Activated CD8-positive, alpha-beta memory T cell treated with anti-CD3 and anti-CD28 coated beads, Interleukin-2, amount 50 U/mL, for 24 hours (primary cell): ENCODE results near the gene UBASH3B.
"Not testable (repeated sequence)": the region's sequence is repeated elsewhere in the genome, so short reads cannot be mapped to it uniquely, and the experiment has no call there.

Source experiments
- DNase-seq: peaks from one replicate; pipeline ENCODE4 v3.0.0-alpha.2; 2020; ENCODE audit errors: extremely low read depth

The UBASH3B gene

DNA sequence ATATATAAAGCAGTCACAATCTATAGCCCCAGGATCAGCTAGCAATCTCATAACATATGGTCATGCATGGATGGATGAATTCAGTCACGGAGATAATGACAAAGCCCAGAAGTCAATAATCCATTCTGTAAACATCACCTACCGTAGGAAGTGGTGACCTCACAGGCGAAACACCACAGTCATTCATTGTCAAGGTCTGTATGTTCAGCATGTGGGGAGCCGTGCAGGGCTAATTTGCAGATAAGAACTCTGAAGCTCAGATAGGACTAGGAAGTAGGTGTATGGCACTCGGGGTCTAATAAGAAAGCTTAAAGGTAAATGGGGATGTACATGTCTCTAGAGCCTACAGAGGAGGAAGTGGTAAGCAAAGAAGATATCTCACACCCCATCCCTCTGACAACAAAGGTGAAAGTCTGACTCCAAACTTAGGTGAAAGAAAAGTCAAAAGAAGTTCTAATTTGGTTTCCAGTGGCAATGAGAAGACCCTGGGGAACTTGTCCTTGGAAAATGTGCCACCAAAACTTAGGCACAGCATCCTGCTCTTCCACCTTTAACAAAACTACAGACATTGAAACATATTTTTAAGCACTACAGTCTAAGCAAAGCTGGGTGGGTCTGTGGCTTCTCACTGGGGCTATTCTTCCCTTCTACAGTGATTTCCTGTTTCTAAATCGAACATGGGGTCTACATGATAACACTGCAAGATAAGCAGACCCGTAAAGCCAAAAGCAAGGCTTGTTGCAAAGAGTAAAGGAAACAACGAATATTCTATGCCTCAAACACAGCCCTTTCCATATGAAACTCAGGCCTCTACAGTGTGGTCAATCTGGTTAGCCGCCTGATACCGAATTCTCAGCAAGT, 188.0 kb downstream of the UBASH3B start:
- peak; percentile 24 for DNase-seq

DNA sequence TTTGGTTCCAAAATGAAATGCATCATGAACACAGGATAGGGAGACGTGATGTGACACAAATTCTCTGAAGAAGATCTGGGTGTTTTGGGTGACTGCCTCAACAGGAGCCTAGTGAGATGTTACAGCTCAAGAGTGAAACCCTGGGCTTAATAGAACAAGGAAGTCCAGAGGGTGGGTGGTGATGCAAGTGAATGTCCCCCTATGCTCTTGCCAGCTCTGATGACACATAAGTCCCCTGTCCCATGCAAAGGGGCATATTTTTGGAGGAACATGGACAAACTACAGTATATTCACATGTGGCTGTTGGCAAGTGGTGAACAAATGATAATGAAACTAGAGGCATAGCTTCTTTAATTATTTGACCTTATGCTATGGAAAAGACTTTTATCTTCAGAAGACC, 191.9 kb downstream of the UBASH3B start:
- DNase-seq = no peak

DNA sequence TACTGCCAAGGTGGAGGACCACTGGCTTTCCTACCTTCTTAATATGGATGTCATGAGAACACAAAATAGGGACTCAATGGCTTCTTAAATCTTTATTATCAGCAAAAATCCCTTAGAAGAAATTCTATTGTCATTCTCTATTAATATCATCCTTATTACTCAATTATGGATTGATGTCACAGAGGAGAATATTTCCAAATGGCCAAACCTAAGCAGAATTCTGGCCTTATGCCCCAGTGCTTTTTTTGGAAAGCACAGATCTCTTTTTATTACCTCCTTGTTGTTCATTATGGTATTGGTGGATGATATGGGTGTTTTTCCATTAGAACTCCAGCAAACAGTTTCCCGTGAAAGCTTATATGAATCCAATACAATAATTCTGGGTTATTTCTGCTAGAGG, 192.7 kb downstream of the UBASH3B start:
- DNase-seq = no peak

DNA sequence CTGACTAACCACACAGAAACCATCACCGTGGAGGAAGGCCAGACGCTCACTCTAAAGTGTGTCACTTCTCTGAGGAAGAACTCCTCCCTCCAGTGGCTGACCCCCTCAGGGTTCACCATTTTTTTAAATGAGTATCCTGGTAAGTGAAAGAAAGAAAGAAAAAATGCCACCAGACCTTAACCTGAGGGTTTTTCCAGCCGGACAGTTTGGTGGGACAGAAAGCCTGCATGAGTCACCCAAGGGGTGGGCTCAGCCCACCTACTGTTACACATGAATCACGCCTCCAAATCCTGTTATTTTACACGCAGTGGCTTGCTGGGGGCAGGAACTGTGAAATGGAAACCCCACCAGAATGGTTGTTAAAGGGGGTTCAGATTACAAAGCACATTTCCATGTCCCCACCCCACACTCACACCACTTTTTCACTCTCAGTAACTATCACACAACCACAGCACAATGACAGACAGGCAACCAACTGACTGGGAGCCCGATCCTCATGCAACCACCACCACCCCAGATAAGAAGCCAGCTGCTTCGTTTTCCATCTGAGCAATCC, 194.6 kb downstream of the UBASH3B start:
- peak; percentile 43 for DNase-seq

DNA sequence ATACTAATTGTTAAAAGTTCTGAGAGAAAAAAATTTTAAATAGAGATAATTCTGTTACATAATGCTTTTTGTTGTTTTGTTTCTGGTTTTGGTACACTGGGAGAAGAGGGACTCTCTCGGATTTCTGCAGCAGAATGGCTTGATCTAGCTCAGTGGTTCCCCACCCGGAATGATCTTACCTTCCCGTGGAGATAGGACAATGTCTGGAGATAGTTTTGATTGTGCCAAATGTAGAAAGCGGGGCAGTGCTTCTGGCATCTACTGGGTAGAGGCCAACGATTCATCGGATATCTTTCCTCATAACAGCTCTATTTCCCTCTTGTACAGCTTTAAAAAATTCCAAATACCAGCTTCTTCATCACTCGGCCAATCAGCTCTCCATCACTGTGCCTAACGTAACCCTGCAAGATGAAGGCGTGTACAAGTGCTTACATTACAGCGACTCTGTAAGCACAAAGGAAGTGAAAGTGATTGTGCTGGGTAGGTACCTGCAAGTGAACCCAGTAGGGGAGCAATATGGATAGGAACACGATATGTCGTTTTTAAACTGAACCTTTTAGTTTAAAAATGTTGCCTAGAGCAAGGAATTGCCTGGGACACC, 195.9 kb downstream of the UBASH3B start:
- DNase-seq = no peak

DNA sequence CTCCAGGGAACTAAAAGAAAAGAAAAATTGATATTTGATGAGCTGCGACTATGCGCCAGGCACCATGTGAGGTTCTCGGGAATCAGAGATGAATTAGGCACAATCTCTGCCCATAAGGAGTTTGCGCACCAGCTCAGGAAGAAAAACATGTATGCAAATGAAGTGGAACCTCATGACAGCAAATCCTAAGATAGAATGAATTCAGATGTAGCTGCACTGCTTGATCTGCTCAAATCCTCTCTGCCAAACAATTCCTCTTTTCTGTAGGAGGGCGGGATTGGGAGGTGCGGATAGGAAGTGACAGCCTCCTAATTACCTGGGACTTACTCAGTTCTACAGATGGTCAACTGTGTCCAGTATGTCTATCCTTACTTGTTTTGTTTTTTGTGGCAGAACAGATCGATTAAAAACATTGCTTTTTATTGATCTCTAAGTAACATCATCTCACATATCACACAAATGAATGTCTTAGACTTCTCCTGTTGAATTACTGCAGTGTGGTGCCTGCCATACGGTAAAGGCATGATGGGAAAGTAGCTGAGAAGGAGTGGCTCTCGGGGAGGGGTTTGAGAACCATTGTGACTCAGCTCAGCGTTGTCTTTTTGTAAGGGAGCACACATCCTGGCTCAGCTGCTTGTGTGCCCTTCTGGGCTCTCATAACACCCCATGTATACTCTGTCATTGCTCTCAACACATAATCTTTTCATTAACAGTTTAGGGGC, 196.7 kb downstream of the UBASH3B start:
- no peak for DNase-seq

DNA sequence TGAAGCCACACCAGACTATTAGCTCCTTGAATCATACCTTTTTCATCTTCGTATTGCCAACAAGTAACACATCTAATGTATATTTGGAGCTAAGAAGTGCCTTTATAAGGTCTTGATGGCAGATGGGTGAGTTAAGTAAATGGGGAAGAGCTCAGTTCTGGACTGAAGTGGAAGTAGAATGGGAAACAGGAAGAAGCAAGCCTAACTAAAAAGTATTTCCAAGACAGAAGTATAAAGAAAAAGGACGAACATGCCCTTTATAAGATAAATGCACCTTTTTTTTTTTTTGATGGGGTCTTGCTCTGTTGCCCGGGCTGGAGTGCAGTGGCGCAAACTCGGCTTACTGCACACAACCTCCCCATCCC, 197.3 kb downstream of the UBASH3B start:
- DNase-seq = no peak

DNA sequence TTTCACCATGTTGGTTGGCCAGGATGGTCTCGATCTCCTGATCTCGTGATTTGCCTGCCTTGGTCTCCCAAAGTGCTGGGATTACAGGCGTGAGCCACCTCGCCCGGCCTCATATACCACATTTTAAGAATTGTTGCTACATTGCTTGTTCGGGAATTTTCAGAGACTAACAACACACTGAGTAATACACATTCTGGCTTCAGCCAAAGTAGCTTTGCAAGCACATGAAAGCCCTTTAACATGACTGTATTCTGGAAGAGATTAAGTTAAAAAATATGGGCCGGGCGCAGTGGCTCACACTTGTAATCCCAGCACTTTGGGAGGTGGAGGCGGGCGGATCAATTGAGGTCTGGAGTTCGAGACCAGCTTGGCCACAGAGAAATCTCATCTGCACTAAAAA, 197.7 kb downstream of the UBASH3B start:
- no peak for DNase-seq

DNA sequence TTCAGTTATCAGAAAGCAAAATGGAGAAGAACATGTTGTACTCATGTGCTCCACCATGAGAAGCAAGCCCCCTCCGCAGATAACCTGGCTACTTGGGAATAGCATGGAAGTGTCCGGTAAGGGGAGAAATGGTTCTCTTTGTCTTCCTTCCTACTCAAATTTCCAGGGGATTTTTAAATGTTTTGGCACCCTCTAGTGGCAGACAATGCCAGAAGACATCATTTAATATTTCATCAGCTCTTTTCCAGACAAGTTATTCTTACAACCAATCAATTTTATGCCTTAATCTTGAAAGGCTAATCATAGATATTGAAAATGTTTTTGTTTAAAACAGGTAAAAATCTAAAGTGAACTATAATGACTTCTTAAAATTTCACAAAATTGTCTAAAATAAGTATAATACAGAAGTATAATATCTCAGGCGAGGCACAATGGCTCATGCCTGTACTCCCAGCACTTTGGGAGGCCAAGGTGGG, 198.5 kb downstream of the UBASH3B start:
- DNase-seq = no peak

DNA sequence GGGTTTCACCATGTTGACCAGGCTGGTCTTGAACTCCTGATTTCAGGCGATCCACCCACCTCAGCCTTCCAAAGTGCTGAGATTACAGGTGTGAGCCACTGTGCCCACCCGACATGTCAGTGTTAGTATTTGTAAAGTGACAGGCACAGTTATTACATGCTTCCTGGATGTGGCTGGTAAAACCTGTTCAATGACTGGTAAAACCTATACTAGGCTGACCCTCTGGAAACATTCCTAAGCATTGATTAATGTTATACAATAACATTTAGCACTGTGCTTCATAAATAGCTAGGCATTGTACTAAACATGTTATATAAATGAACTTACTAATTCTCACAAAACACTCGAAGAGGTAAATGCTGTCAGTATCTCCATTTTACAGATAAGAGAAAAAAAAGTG, 206.1 kb downstream of the UBASH3B start:
- no peak for DNase-seq

DNA sequence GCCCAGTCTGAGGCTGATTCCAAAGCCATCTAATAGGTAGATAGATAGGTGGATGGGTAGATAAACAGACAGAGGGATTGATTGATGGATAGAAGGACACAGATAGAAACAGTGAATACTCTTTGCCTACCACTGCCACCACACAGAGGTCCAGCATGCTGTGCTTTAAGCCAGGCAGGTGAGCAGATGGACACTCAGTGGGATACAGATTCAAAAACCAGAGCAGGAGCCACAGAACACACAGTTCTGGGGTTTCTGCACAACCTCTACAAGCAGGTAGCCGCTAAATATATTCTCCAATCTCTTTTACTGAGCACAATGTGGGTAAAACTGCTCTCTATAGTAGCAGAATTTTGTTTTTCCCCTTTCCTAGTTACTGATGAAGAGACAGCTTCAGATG, 206.6 kb downstream of the UBASH3B start:
- DNase-seq = no peak

DNA sequence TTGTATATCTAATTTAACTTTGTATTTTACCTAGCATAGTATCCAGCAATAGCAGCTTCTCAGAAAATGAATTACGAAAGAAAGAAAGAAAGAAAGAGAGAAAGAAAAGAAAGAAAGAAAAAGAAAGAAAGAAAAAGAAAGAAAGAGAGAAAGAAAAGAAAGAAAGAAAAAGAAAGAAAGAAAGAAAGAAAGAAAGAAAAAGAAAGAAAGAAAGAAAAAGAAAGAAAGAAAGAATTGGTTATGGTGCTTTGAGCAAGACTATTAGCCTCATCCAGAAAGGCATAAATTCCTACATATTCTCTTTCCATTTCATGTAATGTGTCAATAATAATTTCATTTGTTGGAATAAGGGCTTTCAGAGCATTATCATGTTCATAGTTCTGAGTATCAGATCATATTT, 207.6 kb downstream of the UBASH3B start:
- DNase-seq = not testable (repeated sequence)

DNA sequence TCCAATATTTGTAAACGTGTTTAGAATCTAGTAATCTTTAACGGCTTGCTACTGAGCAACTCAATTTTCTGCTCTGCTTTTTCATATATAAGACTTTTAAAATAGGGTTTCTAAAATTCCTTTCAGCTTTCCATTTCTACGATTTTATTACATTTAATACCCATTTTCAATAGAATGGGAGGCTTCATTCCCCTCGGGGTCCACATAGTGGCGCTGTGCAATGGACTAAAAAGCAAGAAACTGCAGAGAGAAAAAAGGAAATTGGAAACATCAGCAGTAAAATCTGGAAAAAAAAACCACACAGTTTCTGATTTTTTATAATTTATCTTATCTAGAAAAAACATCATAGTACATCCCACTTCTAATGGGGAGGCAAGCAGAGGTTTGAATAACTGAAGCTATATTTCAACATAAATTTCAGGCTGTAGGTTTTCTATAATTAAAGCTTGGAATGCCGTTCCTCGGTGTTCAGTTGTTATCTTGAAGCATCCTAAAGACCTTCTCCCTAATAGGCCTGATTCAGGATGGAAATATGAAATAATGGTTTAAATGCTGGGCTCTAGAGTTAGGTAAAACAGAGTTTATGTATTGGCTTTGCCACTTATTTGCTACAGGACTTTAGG, 208.3 kb downstream of the UBASH3B start:
- no peak for DNase-seq
